Hypothalamus (tissue), 51 donors: ENCODE data around the gene SIM2.

ENCODE experiments used
- DNase-seq, 51 donors: peaks; one replicate each; lab custom pipeline; 2025; lab: John Stamatoyannopoulos, UW

Gene SIM2

GRCh38 chr21:36732761-36733160 is 33.8 kb downstream of the SIM2 start:
- no peak for DNase-seq

DNA sequence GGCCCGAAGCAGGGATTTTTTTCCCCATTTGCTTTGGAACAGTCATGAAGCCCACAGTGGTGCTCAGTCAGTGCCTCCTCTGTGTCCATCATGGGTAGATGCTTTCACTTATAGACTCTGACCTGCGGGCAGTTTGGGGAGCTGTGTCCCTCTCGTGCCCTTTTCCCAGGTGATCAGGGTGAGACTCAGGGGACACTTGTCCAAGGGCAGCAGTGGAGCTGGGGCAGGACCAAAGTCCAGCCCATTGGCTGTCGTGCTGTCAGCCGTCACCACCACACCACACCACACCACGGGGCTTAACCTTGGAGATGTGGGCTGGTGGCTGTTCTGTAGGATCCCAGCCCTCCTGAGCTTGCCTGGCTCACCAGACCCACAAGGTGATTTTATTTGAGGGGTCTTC is 34.9 kb downstream of the SIM2 start:
- DNase-seq = no peak

- DNase-seq = no peak
Measured at GRCh38 chr21:36734367-36735200, 35.7 kb downstream of the SIM2 start.

GRCh38 chr21:36735201-36735515 is 36.2 kb downstream of the SIM2 start:
- no peak for DNase-seq

- DNase-seq = no peak
Measured at GRCh38 chr21:36735724-36736320, 36.9 kb downstream of the SIM2 start.

- no peak for DNase-seq
Measured at GRCh38 chr21:36738489-36739126, 39.7 kb downstream of the SIM2 start.

- no peak for DNase-seq
Measured at GRCh38 chr21:36741506-36741905, 42.6 kb downstream of the SIM2 start.

GRCh38 chr21:36743008-36743407 is 44.1 kb downstream of the SIM2 start:
- DNase-seq = no peak

- DNase-seq = no peak
Measured at GRCh38 chr21:36743446-36743845, 44.5 kb downstream of the SIM2 start.

DNA sequence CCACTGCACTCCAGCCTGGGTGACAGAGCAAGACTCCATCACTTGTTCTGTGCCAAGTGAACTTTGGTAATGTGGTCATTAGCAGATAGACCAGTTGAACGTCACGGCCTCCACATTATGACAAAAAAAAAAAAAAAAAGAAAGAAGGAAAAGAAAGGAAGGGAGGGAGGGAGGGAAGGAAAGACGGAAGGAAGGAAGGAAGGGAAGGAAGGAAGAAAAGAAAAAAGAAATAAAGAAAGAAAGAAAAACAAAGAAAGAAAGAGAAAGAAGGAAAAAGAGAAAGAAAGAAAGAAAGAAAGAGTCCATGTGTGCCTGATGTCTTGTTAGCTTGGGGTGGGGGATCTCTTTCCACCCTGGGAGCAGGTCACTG is 45.3 kb downstream of the SIM2 start:
- no peak for DNase-seq

DNA sequence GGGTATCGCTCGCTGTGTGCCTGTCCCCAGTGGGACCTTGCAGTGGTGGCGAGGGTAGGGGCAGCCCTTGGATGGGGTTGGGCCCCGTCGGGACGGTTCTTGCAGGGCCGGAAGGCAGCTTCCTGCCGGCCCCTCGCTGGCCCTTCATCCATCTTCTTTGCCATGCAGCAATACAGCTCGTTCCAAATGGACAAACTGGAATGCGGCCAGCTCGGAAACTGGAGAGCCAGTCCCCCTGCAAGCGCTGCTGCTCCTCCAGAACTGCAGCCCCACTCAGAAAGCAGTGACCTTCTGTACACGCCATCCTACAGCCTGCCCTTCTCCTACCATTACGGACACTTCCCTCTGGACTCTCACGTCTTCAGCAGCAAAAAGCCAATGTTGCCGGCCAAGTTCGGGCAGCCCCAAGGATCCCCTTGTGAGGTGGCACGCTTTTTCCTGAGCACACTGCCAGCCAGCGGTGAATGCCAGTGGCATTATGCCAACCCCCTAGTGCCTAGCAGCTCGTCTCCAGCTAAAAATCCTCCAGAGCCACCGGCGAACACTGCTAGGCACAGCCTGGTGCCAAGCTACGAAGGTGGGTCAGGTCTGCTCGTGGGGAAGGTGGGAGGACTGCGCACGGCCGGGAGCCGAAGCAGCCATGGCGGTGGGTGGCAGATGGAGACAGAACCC is 45.8 kb downstream of the SIM2 start:
- DNase-seq = peak in 18 of 51 donors; percentile 5 to 53 (median 27)

- no peak for DNase-seq
Measured at GRCh38 chr21:36745459-36745858, 46.5 kb downstream of the SIM2 start.

- DNase-seq = peak in 3 of 51 donors; percentile 42 to 64 (median 49)
Measured at GRCh38 chr21:36747041-36747814, 48.3 kb downstream of the SIM2 start.

- DNase-seq = peak in 41 of 51 donors; percentile 5 to 84 (median 43)
Measured at GRCh38 chr21:36747815-36748383, 49.0 kb downstream of the SIM2 start.

GRCh38 chr21:36749935-36750575 is 51.1 kb downstream of the SIM2 start:
- DNase-seq = no peak

- DNase-seq = no peak
Measured at GRCh38 chr21:36750576-36750959, 51.7 kb downstream of the SIM2 start.

DNA sequence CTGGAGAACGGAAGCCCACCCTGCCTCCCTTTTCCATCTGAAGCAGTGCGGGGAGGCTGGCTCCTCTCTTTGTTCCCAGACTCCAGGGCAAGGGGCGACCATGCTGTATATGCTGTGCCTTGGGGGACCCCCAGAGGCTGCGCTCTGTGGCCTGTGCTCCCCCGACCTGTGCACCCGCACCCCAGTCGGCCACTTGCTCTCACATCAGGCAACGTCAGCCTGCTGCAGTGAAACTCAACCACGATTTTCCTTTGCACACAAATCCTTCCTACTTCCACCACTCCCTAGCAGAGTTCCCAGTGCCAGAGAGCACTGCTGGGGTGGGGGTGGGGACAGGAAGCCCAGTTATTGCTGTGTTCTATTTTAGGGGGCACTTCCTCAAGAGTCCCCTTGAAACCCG is 52.5 kb downstream of the SIM2 start:
- no peak for DNase-seq

DNA sequence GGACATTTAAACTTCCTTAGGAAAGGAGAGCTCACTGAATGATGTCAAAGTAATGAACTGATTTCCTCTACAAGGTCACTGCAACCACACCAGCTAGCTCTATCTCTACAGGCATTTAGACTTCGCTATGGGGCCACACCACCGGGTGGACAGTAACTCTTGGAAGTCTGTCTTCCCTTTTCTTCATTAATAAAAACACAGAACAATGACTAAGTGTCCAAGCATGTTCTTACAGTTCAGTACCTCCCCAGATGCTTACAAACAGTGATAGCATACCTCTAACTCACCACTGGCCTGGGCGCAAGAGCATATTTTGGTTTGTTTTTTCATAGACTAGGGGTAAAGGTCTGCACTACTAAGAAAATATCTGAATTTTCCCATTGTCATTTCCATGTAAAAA is 54.6 kb downstream of the SIM2 start:
- DNase-seq = no peak

DNA sequence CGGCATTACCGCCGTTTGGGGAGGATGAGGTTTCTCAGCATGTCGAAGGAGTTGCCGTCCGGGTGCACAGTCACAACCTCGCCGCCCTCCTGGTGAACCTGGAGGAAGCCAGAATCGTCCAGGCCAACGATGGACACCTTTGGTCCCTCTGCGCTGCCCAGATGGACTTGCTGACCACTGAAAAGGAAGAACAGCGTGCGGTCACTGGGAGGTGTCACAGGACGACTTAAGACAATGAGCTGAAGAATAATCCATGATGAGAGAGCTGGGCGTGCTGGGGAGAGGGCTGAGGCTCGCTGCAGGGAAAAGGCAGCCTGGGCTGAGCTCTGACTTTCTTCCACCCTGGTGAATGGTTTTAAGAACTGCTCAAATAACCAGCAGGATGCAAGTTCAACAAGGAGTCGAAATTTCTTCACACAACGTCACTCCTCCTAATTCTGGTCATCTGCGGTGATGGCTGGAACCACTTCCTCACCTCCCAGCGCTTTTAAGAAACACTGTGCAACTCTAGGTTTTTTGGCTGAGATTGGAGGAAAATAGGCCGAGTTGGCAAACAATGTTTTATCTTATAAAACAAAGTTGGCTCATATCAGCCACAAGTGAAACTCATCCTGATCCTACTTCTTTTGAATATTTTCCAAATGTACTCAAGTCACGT is 55.5 kb downstream of the SIM2 start:
- DNase-seq = no peak
